Thoracic aorta (tissue), 2 donors: Measurements from ENCODE around the gene GOLPH3. TPM values are rescaled to one million over a fixed set of nuclear protein-coding genes. Genes with fewer than 3 reads are reported as not detected.
"Not testable (repeated sequence)": the region's sequence is repeated elsewhere in the genome, so short reads cannot be mapped to it uniquely, and the experiment has no call there.

Source experiments
- ATAC-seq: fragments of 150-250 bp; one replicate; pipeline ENCODE4 v1.8.0; 2017; ENCODE audit warnings: low read depth; ENCODE audit not compliant: insufficient number of reproducible peaks, low FRiP score
- DNase-seq: peaks from one replicate; pipeline ENCODE4 v3.0.0-alpha.2; 2020; ENCODE audit warnings: low spot score
- H3K27ac ChIP-seq, 2 donors: fragments of 200-600 bp; sonication (generic); 1 replicate in 1 of 2; 2 replicates in 1 of 2; pipeline ENCODE4 v1.5.1; 2016; ENCODE audit warnings: mild to moderate bottlenecking in 2 of 2, moderate library complexity in 2 of 2
- H3K27me3 ChIP-seq: fragments of 200-600 bp; sonication (generic); replicated peaks from 2 replicates; pipeline ENCODE4 v1.6.0; 2016; ENCODE audit warnings: mild to moderate bottlenecking; ENCODE audit not compliant: insufficient read depth
- H3K36me3 ChIP-seq: fragments of 200-600 bp; sonication (generic); one replicate; pipeline ENCODE4 v1.5.1; 2016
- H3K4me1 ChIP-seq, 2 donors: fragments of 200-600 bp; sonication (generic); 1 replicate in 1 of 2; 2 replicates in 1 of 2; pipeline versions ENCODE4 v1.5.1 to v1.6.0; 2016; ENCODE audit warnings: low read depth in 2 of 2, mild to moderate bottlenecking in 1 of 2; ENCODE audit not compliant: control insufficient read depth in 1 of 2
- H3K4me3 ChIP-seq: fragments of 200-600 bp; sonication (generic); 2 replicates; pipeline ENCODE4 v1.5.1; 2016; ENCODE audit warnings: mild to moderate bottlenecking
- H3K9me3 ChIP-seq: fragments of 200-600 bp; sonication (generic); 2 replicates; pipeline ENCODE4 v1.5.1; 2016
- CTCF ChIP-seq: fragments of 200-600 bp; sonication (generic); IDR thresholded peaks from one replicate; pipeline ENCODE4 v1.5.1; 2019; ENCODE audit warnings: antibody characterized with exemption
- total RNA-seq, 2 donors: library from RNA; depleted of rRNA; stranded (reverse); fragments of >200 nt; gene quantifications; one replicate each; pipeline versions ENCODE4 v1.1.0 to v1.2.3, GENCODE V29; 2016

GOLPH3 gene
- total RNA-seq, 2 donors from 2014 or later: 71.8 to 113 TPM

DNA sequence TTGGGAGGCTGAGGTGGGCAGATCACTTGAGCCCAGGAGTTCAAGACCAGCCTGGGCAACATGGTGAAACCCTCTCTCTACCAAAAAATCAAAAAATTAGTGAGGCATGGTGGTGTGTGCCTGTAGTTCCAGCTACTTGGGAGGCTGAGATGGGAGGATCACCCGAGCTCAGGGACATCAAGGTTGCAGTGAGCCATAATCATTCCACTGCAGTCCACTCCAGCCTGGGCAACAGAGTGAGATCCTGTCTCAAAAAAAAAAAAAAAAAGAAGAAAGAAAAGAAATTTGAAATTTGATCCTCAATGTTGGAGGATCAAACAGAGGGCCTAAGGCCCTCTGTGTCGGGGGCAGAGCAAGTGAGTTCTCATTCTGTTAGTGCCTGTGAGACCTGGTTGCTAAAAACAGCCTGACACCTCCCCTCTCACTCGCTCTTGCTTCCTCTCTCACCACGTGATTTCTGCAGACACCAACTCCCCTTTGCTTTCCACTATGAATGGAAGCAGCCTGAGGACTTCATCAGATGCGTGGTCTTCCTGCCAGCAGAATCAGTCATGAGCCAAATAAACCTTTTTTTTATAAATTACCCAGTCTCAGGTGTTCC is 8.4 kb upstream of the GOLPH3 start:
- ATAC-seq: no peak
- Histone ChIP-seq H3K36me3 (no peaks in the 10 kb centered on the region), H3K9me3 (peaks cover 3% of the 10 kb centered on the region), H3K4me1 (no peaks in the 10 kb centered on the region), H3K4me3 (no peak overlapping the region), H3K27me3 (no peaks in the 10 kb centered on the region), H3K27ac (no peak overlapping the region)
- no peak for TF ChIP-seq CTCF
- DNase-seq: no peak

- peak; percentile 9 for ATAC-seq
- Histone ChIP-seq H3K4me1 (peaks cover 30 to 47% of the 10 kb centered on the region in 2 donors), H3K36me3 (no peaks in the 10 kb centered on the region), H3K27ac (peak overlapping the region; percentile 100), H3K9me3 (no peaks in the 10 kb centered on the region), H3K27me3 (no peaks in the 10 kb centered on the region), H3K4me3 (peak overlapping the region; percentile 100)
- no peak for DNase-seq
- no peak for TF ChIP-seq CTCF
Observed at GRCh38 chr5:32173267-32174010, 680 bp downstream of the GOLPH3 start.

DNA sequence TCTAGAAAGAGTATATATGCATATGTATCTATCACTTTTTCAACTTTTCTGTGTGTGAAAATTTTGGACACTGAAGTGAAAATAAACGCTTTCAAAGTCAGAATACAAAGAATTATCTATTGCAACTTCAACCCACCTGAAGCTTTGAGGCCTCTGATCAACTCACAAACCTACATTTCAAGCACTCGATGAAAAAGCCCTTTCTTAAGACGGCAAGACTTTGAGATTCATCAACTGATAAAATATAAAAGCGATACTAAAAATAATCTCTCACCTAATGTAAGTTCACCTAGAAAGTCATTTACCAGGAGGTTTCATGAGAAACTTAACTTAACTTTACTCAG is 1.2 kb downstream of the GOLPH3 start:
- Histone ChIP-seq H3K4me1 (peaks cover 33 to 52% of the 10 kb centered on the region in 2 donors), H3K27ac (peak overlapping the region; percentile 100), H3K9me3 (no peaks in the 10 kb centered on the region), H3K4me3 (peak overlapping the region; percentile 100), H3K27me3 (no peaks in the 10 kb centered on the region), H3K36me3 (no peaks in the 10 kb centered on the region)
- DNase-seq (no peak), ATAC-seq (no peak)
- TF ChIP-seq CTCF: no peak

DNA sequence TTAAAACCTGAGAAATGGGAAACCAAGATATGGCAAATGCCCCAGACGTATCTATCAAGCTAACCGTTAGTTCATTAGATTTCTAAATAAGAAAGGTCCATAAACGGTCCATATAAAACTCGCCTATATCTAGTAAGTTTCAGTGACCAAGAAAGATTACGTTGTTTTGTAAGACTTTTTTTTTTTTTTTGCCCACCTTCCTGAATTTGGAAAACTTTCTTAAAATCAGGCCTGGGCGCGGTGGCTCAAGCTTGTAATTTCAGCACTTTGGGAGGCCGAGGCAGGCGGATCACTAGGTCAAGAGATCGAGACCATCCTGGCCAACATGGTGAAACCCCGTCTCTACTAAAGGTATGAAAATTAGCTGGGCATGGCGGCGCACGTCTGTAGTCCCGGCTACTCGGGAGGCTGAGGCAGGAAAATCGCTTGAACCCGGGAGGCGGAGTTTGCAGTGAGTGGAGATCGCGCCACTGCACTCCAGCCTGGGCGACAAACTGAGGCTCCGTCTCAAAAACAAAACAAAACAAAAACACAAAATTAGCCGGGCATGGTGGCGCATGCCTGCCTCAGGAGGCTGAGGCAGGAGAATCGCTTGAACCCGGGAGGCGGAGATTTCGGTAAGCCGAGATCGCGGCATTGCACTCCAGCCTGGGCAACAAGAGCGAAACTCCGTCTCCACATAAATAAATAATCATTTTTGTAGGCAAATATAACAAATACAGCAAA is 1.8 kb downstream of the GOLPH3 start:
- Histone ChIP-seq H3K27ac (peak overlapping the region; percentile 100), H3K4me1 (peaks cover 39 to 58% of the 10 kb centered on the region in 2 donors), H3K4me3 (peak overlapping the region; percentile 100)
- ATAC-seq, DNase-seq, H3K36me3 ChIP-seq, H3K9me3 ChIP-seq, H3K27me3 ChIP-seq: not testable (repeated sequence)

DNA sequence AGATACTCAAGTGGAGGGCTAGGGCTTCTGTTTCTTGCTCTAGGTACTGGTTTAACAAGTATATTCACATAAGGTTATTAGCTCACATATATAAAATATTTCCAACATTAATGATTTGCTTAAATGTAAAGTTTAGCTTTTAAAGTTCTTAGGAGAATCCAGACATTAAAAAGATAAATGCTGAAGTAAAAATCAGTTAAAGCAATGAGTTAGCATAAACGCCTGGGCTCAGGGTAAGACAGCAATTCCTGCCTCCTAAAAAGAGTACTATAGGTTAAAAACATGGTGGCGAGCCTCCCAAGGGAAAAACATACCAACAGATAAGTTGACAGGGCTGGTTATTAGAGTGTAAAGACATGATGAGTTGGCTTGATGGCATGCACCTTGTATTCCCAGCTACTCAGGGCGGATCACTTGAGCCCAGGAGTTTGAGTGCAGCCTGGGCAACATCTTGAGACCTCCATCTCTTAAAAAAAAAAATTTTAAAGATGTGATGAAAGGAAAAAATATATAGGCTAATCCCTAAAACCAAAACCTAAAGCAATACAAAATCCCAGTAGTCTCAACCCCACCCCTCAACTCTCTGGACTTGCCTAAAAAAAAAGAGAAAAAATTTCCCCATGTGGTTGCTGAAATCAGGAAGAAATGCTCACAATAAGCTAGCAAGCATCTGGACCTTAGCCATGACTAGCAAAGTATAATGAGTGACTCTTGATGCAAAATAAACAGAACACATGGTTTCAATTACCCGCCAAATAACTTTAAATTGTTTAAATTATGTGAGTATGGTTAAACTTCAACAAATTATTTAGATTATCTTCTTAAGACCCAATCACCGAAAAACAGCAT is 3.6 kb downstream of the GOLPH3 start:
- peak overlapping the region in 1 of 2 donors; percentile 31 for H3K27ac ChIP-seq

More for the DNA sequence above, 3.6 kb downstream of the GOLPH3 start:
- H3K4me1 ChIP-seq: peaks cover 57 to 72% of the 10 kb centered on the region in 2 donors
- DNase-seq: no peak
- H3K9me3 ChIP-seq: no peaks in the 10 kb centered on the region
- ATAC-seq: no peak
- TF ChIP-seq CTCF: no peak
- peaks cover 3% of the 10 kb centered on the region for H3K36me3 ChIP-seq
- H3K27me3 ChIP-seq: no peaks in the 10 kb centered on the region
- peak overlapping the region; percentile 19 for H3K4me3 ChIP-seq
